ENCODE data around the gene CBARP.

Gene CBARP

DNA sequence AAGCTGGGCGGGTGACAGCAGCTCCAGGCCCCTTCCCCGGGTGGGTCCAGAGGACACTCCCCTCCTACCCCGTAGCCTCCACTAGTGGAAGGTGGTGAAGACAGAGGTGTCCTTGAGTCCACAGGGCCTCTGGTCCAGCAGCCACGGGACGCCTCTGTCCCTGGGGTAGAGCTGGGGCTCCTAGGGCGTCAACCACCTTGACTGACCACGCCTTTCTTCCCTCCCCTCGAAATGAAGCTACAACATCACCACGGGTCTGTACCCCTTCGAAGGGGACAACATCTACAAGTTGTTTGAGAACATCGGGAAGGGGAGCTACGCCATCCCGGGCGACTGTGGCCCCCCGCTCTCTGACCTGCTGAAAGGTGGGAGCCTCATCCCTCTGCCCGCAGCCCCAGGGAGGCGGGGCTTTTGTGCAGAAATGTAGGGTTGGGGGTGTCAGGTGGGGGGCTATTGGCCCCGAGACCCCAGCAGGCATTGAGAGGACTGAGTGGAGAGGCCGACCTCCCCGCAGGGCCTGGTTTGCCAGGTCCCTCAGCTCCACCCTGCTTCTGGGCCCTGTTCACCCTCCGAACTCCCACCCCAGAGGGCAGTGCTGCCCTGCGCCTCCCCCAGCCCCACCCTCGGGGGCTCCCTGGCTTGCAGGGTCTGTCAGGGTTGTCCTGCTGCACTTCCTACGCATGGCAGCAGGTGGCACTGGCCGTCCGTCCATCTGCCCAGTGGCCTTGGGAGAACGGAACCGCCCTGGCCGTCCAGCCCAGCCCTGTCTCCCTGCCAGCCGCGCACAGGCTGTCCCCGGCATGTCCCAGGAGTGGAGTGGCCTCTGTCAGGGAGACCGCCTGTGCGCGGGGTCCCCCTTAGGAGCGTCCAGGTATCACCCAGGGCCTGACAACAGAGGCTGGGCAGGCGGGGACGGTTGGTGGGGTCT, 16.6 kb downstream of the CBARP start:
- no peak overlapping the region for H3K4me3 ChIP-seq (ENCODE audit: low read depth, low read length)
- H3K36me3 ChIP-seq (ENCODE audit: control insufficient read depth in 2 of 2, insufficient read depth in 1 of 2, low read length in 2 of 2): peaks cover 2 to 71% of the 10 kb centered on the region in 2 experiments; a peak in 2 of 3 replicates
- CTCF ChIA-PET: interaction anchor here (0.6 to 1.8 kb wide), 13 partner anchors 7 to 438 kb away, joined by 3 to 8 read pairs (median 4); no protein-coding TSS in a partner anchor
- no peaks in the 10 kb centered on the region for H3K4me1 ChIP-seq (ENCODE audit: control insufficient read depth, insufficient read depth, low read length)
- TF ChIP-seq PATZ1 (tag by site-specific recombination; IDR thresholded peaks at IDR 0.05) (peak; percentile 68), YY1 (tag by site-specific recombination; IDR thresholded peaks at IDR 0.05) (no peak), GLIS2 (tag by site-specific recombination; IDR thresholded peaks at IDR 0.05) (peak; percentile 36), KLF8 (tag by site-specific recombination; IDR thresholded peaks at IDR 0.05) (peak; percentile 10), ZBTB10 (tag by site-specific recombination; IDR thresholded peaks at IDR 0.05) (peak; percentile 44; the same call in 1 of the 2 replicates), CTCF (tag by site-specific recombination; IDR thresholded peaks at IDR 0.05) (peak; percentile 67), MEIS1 (CRISPR knock-in tag; IDR thresholded peaks at IDR 0.05; ENCODE audit: borderline replicate concordance) (no peak)
- H3K27ac ChIP-seq (ENCODE audit: extremely low read depth, low read depth, low read length): no peak overlapping the region
- POLR2A ChIA-PET: interaction anchor here (0.6 to 1.5 kb wide), 3 partner anchors 108 to 919 kb away, joined by 3 to 4 read pairs (median 3); no protein-coding TSS in a partner anchor
- H3K9me3 ChIP-seq (ENCODE audit: control insufficient read depth, insufficient read depth, low read depth, low read length): no peaks in the 10 kb centered on the region

- CTCF ChIA-PET: interaction anchor here (0.7 to 1.5 kb wide), 5 partner anchors 9 to 148 kb away, joined by 3 to 5 read pairs (median 3); no protein-coding TSS in a partner anchor
- no peaks in the 10 kb centered on the region for H3K9me3 ChIP-seq (ENCODE audit: control insufficient read depth, insufficient read depth, low read depth, low read length)
- no peak overlapping the region for H3K27ac ChIP-seq (ENCODE audit: extremely low read depth, low read depth, low read length)
- H3K4me3 ChIP-seq (ENCODE audit: low read depth, low read length): no peak overlapping the region
- no peaks in the 10 kb centered on the region for H3K4me1 ChIP-seq (ENCODE audit: control insufficient read depth, insufficient read depth, low read length)
- TF ChIP-seq GLIS2 (tag by site-specific recombination; IDR thresholded peaks at IDR 0.05) (peak; percentile 23; the same call in 1 of the 2 replicates), ZNF114 (tag by site-specific recombination; IDR thresholded peaks at IDR 0.05) (no peak), KLF8 (tag by site-specific recombination; IDR thresholded peaks at IDR 0.05) (peak; percentile 19; the same call in 1 of the 2 replicates), ZFP69B (tag by site-specific recombination; IDR thresholded peaks at IDR 0.05) (no peak), ZNF501 (tag by site-specific recombination; IDR thresholded peaks at IDR 0.05) (no peak), ZEB2 (tag by site-specific recombination; IDR thresholded peaks at IDR 0.05) (no peak), ZNF580 (tag by site-specific recombination; IDR thresholded peaks at IDR 0.05) (no peak), ZSCAN30 (tag by site-specific recombination; IDR thresholded peaks at IDR 0.05) (no peak), KLF10 (tag by site-specific recombination; IDR thresholded peaks at IDR 0.05) (no peak), BCL11B (tag by site-specific recombination; IDR thresholded peaks at IDR 0.05; ENCODE audit: low read depth) (peak; percentile 19; the same call in 1 of the 2 replicates), KLF16 (tag by site-specific recombination; IDR thresholded peaks at IDR 0.05) (no peak), ZNF596 (tag by site-specific recombination; IDR thresholded peaks at IDR 0.05) (no peak), ZNF529 (tag by site-specific recombination; IDR thresholded peaks at IDR 0.05; ENCODE audit: insufficient replicate concordance) (no peak)
- TF ChIP-seq, protein P1, sequence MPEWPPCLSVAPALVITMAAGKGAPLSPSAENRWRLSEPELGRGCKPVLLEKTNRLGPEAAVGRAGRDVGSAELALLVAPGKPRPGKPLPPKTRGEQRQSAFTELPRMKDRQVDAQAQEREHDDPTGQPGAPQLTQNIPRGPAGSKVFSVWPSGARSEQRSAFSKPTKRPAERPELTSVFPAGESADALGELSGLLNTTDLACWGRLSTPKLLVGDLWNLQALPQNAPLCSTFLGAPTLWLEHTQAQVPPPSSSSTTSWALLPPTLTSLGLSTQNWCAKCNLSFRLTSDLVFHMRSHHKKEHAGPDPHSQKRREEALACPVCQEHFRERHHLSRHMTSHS (tag by site-specific recombination; IDR thresholded peaks at IDR 0.05): no peak
- TF ChIP-seq, protein P2, sequence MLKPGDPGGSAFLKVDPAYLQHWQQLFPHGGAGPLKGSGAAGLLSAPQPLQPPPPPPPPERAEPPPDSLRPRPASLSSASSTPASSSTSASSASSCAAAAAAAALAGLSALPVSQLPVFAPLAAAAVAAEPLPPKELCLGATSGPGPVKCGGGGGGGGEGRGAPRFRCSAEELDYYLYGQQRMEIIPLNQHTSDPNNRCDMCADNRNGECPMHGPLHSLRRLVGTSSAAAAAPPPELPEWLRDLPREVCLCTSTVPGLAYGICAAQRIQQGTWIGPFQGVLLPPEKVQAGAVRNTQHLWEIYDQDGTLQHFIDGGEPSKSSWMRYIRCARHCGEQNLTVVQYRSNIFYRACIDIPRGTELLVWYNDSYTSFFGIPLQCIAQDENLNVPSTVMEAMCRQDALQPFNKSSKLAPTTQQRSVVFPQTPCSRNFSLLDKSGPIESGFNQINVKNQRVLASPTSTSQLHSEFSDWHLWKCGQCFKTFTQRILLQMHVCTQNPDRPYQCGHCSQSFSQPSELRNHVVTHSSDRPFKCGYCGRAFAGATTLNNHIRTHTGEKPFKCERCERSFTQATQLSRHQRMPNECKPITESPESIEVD (tag by site-specific recombination; IDR thresholded peaks at IDR 0.05): no peak
- peaks cover 4 to 64% of the 10 kb centered on the region in 2 experiments; a peak in 2 of 3 replicates for H3K36me3 ChIP-seq (ENCODE audit: control insufficient read depth in 2 of 2, insufficient read depth in 1 of 2, low read length in 2 of 2)
- POLR2A ChIA-PET: no interaction called here
These were observed 17.3 kb downstream of the CBARP start for GRCh38 chr19:1220477-1220930.

Data from HEK293 (cell line).